Measurements from ENCODE around the gene MAFG.

- TF ChIP-seq EZH2 (IDR thresholded peaks at IDR 0.05; ENCODE audit: borderline replicate concordance) (no peak), CTCF (IDR thresholded peaks at IDR 0.05; ENCODE audit: poor library complexity) (no peak), EZH2phosphoT487 (IDR thresholded peaks at IDR 0.05; ENCODE audit: low read depth, severe bottlenecking, unreplicated experiment) (no peak)
Observed at GRCh38 chr17:81929253-81930141, 2.0 kb upstream of the MAFG start.

Measured in hepatocyte (in vitro differentiated cells).